GM19351 (cell line): ENCODE measurements around the gene TTLL13.
A peak's percentile ranks its signal among the peaks of the same experiment; 100 is the strongest.
"Not testable (repeated sequence)": the region's sequence is repeated elsewhere in the genome, so short reads cannot be mapped to it uniquely, and the experiment has no call there.

ENCODE experiments used
- ATAC-seq: cut with Tn5 transposase; IDR thresholded peaks from one replicate; pipeline ENCODE4 v1.9.1; 2021; ENCODE audit warnings: mild to moderate bottlenecking, moderate library complexity; ENCODE audit not compliant: unreplicated experiment

TTLL13 gene

GRCh38 chr15:90280743-90281142 is 31.4 kb downstream of the TTLL13 start:
- ATAC-seq: not testable (repeated sequence)

GRCh38 chr15:90281637-90282036 is 32.3 kb downstream of the TTLL13 start:
- ATAC-seq: not testable (repeated sequence)

GRCh38 chr15:90286678-90287077 is 37.3 kb downstream of the TTLL13 start:
- no peak for ATAC-seq

GRCh38 chr15:90287101-90287500 is 37.7 kb downstream of the TTLL13 start:
- ATAC-seq: no peak

GRCh38 chr15:90287946-90288345 is 38.6 kb downstream of the TTLL13 start:
- ATAC-seq: no peak

- no peak for ATAC-seq
Observed at GRCh38 chr15:90291679-90292356, 42.5 kb downstream of the TTLL13 start.

GRCh38 chr15:90293040-90293810 is 43.9 kb downstream of the TTLL13 start:
- ATAC-seq: not testable (repeated sequence)

GRCh38 chr15:90294159-90294558 is 44.8 kb downstream of the TTLL13 start:
- no peak for ATAC-seq

- ATAC-seq: no peak
Observed at GRCh38 chr15:90294601-90295269, 45.4 kb downstream of the TTLL13 start.

- no peak for ATAC-seq
Observed at GRCh38 chr15:90295270-90295648, 45.9 kb downstream of the TTLL13 start.

GRCh38 chr15:90296316-90296884 is 47.0 kb downstream of the TTLL13 start:
- ATAC-seq: not testable (repeated sequence)

GRCh38 chr15:90297021-90297420 is 47.7 kb downstream of the TTLL13 start:
- no peak for ATAC-seq

- ATAC-seq: no peak
Observed at GRCh38 chr15:90300541-90300940, 51.2 kb downstream of the TTLL13 start.

- ATAC-seq: no peak
Observed at GRCh38 chr15:90300988-90301706, 51.8 kb downstream of the TTLL13 start.

- ATAC-seq: no peak
Observed at GRCh38 chr15:90301707-90302300, 52.4 kb downstream of the TTLL13 start.

- not testable (repeated sequence) for ATAC-seq
Observed at GRCh38 chr15:90305355-90305754, 56.0 kb downstream of the TTLL13 start.

- ATAC-seq: no peak
Observed at GRCh38 chr15:90305932-90306331, 56.6 kb downstream of the TTLL13 start.

- peak; percentile 89 for ATAC-seq
Observed at GRCh38 chr15:90306560-90306959, 57.2 kb downstream of the TTLL13 start.

- ATAC-seq: no peak
Observed at GRCh38 chr15:90307661-90308060, 58.3 kb downstream of the TTLL13 start.

GRCh38 chr15:90309020-90309419 is 59.7 kb downstream of the TTLL13 start:
- no peak for ATAC-seq
